GM10847 (cell line): ENCODE data around the gene TXNRD3.

Experiments used
- POLR2A ChIP-seq: IDR thresholded peaks from 2 replicates; pipeline ENCODE4 v1.6.1; 2011; ENCODE audit not compliant: insufficient read length; ENCODE audit errors: extremely low read depth

TXNRD3 gene

DNA sequence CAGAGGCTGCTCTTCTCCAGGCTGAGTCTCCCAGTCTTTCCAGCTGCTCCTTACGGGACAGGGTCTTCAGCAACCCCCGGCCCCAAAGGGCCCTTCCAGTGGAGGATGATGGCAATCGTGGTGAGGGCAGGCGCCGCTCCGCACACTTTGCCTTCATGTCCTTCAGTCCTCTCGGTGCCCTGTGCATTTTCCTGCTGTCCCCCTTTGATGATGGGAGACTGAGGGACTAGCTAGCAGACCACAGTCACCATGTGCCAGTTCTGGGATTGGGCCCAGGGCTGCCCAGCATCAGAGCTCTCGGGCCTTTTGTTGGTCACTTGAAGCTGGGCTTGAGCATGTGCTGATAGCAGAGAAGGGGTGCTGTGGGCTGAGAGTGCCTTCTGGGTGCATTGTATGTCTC is 8.8 kb upstream of the TXNRD3 start:
- no peak for TF ChIP-seq POLR2A

DNA sequence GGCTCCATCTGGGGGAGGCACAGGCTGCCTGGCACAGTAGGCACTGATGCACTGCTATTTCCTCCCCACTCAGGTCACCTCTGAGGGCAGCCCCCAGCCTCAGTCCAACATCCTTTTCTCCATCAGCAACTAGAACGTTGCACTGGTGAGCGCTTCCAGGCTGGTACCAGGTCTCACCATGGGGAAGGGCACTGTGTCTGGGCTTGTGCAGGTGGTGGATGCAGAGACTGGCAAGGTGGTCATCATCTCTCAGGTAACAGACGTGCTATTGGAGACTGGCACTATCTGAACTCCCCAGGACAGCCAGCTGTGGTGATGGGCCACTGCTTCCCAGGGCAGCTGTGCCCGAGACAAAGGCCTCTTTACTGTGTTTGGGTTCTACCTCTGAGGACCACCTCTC is 8.3 kb upstream of the TXNRD3 start:
- no peak for TF ChIP-seq POLR2A

DNA sequence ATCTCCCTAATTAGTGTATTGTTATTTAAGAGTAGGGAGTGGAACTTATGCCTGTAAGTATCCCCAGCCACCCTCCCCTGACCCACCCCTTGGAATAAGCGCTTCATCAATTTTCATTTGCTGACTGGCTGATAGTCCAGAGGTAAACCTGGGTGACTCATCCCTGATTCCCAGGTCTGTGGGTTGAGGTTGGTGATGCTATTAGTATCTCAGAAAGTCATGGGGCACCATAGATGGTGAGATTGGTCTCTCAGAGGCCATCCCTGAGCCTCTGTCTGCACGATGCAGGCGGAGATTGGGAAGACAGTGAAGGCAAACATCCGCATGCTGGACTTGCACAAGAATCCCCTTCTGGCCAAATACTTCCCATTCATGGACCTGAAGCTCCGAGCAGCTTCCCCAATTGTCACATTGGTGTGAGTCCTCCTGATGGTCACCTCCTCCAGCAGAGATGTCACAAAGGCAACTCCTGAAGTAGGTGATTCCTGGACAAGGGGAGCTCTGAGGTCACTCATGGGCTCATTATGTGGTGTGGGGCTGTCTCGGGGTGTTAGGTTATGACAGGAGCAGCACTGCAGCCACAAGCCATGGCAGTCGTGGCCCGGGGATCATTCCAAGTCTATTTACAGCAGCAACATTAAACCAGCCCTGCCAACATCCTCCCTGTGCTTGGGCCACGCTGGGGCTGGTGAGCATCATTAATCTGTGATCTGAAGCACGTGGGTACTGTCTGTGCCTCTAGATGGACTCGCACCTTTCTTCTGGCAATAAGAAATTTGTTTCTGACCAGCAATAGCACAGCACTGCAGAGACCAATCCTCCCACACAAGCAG is 6.8 kb upstream of the TXNRD3 start:
- no peak for TF ChIP-seq POLR2A

DNA sequence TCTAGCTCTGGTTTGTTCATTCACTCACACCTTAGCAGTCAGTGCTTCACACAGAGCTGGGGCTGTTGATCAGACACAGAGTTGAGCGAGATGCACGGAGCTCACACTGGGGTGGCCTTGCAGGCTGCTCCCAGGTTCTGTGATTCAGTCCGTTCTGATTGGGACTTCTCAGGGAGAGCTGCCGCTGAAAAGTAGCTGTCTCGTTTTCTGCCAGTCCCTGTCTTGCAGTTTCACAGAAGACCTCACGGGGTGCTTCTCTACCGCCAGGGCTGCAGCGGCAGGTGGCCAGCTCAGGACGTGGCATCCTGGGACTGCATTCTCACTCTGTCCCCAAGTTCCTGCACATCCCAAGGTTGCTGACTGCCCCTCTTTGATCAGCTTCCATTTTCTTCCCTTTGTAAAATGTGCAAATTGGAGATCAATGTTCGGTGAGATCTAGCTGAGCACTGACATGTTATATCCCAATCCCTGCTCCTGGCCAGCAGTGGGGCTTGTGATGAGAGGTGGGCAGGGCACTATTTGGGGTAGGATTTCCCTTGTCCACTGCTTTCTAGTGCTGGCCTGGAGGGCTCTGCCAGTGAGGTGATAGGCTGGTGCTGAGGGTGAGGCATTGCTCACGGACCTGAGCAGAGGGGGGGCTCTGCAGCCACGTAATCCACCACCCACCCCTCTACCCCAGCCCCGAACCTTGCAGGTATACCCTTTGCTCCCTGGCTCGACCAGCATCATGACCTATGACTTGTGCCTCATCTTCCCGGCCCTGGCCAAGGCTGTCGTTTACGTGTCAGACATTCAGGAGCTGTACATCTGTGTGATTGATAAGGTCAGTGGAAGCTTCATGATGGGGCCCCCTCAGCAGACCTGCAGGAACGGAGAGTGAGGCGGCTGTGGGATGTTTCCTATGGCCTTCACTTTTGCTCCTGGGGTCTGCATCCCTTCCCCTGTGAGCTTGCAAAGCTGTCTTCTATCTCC is 5.3 kb upstream of the TXNRD3 start:
- no peak for TF ChIP-seq POLR2A

DNA sequence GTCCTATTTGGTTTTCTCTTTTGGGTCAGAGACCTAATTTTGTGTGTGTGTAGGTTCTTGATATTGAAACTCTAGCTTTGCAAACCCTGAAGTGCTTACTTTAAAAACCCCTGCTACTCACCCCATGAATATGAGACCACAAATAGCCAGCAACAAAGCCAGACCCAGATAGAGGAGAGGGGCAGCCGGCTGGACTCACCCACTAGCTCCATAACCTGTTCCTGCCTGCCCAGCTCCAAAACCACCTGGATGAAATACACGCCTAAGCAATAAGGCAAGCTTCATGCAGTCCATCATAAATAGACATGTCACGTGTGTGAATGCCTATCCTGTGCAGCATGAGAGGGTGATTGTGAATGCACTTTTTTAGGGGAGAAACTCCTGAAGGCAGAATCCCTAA is 3.7 kb upstream of the TXNRD3 start:
- no peak for TF ChIP-seq POLR2A

DNA sequence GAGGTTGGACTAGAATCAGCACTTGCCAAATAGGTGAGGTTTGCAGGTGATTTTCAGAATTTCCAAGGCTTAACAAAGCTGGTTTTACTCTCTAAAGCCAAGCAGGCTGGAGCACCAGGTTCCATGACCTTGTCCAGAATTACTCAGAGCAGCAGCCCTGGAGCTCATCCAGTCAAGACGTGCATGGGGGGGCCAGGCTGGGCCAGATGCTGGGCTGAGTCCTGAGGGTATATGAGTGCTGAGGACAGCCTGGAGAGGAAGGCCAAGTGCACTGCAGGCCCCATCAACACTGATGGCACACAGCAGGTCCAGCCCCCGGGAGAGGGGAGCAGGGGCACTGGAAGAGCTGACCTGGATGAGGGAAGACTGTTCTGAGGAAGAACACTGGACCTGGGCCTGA is 3.0 kb upstream of the TXNRD3 start:
- no peak for TF ChIP-seq POLR2A

DNA sequence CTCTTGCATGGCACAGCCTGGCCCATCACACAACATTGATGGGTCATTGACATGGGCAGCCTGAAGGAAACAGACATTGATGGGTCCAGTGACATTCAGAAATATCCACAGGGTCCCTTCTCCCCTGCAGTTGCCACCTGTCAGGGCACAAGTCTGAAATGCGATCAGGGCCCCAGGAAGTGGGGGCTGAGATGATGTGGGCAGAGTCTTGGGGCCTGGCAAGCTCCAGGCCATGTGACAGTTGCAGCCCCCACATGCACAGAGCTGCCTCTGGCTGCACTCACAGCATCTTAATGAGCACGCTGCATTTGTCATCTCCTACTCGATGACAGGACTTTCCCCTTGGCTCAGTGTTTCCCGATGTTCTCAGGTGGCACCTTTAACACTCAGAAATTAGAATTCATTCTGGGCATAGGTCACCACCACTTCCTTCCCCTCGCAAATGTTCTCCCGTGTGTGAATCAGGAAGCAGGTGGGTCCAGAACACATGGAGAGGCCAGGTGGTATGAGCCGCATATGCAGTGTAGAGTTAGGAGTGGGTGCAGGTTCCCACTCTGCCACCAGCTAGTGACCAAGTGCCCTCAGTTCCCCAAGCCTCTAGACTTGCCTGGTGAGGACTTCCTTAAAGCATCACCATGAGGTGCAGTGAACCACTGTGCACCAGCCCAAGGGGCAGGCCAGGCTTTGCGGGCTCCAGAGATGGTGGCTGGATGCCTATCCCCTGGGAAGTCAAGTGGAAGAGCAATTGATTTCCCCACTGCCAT is 1.6 kb upstream of the TXNRD3 start:
- TF ChIP-seq POLR2A: no peak

DNA sequence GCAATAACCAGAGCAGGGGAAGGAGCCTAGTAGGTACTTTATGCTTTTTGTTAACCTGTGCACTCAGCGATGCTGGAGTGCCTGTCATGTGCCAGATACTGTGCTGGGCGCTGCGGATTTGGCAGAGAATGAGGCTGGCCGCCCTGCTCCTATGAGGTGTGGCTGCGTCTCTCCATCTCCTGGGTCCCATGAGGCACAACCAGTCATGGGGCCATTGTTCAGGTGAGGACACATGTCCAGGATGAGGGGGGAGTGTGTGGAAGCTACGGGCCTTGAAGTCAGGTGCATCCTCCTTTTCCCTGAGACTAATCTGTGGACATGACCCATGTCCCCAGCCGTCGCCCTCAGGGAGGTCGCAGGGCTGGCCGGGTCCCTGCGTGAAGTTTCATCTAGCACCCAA is 963 bp upstream of the TXNRD3 start:
- no peak for TF ChIP-seq POLR2A

DNA sequence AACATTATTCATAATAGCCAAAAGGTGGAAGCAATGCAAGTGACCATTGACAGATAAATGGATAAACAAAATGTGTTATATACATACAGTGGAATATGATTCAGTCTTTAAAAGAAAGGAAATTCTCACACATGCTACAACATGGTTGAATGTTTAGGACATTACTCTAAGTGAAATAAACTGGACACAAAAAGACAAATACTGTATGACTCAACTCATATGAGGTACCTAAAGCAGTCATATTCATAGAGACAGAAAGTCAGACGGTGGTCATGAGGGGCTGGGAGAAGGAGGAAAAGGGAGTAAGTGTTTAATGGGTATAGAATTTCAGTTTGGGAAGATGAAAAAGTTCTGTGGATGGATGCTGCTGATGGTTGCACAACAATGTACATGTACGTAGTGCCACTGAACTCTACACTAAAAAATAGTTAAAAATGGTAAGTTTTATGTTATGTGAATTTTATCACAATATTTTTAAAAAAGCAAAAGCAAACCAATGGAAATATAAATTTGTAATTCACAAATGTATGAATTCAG is 5.3 kb downstream of the TXNRD3 start:
- TF ChIP-seq POLR2A: no peak

DNA sequence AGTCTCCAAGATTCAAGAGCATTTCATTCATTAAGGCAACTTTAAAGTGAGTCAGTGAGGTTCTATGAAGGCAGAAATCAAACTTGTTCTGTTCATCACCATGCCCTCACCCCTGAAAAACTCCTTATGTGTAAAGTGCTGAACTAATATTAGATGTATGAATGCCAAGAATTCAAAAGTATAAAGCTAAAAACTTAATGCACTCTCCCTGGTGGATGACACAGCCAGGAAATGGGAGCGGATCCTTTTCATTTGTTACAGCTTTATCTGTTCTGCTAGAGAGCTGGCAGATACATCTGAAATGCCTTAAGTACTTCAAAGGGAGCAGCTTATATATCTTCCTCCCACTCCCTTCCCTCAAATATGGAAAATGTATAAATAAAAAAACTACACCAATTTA is 8.2 kb downstream of the TXNRD3 start:
- TF ChIP-seq POLR2A: no peak

DNA sequence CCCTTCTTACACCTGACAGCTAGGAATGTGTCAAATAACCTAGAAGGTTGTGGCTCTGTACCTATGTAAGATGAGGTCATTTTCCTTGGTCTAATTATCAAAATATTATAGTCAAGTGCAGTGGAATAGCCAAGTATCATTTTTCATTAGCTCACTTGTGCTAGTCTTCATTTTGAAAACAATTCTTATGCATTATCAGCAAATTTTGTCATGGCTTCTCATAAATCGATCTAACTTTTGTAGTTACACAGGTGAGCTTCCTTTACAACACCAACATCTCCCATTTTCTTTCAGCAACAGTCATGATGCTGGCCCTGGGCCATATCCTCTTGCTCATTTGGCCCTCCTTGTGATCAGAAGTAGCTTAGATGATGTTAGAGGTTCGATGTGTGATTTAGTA is 10.3 kb downstream of the TXNRD3 start:
- TF ChIP-seq POLR2A: no peak

DNA sequence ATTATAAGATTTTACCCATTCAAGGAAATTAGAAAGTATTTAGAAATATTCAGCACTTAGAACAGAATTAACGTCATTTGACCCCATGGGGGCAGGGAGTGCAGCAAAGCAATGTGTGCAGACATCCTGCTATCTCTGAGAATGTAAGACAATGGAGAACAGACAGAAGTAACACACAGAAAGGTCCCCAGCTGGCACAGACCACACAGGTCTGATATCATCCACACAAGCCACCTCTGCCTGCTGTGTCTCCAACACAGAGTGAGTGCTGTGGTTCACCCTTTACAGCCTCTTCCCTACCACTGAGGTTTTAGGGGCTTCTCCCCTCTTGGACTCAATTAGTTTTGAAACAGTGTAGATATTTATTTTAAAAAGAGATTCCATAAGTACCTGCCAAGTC is 16.1 kb downstream of the TXNRD3 start:
- TF ChIP-seq POLR2A: no peak

DNA sequence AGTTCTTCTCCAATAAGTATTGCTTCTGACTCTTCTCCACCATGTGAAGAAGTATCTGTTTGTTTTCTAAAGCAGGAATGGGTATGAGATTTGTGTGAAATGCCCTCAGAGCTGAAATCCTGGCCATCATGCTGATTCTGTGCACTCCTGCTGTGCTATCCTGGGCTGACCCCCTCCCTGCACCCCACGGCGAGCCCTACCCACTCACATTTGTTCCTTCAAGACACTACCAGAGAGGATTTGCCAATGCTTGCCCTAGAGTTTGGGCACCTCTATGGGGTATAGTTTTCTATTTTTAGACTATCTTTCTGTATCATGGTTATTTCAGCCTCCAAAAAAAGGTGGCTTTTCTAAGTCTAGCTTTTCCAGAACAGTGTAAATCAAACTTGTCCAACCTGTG is 18.5 kb downstream of the TXNRD3 start:
- TF ChIP-seq POLR2A: no peak

DNA sequence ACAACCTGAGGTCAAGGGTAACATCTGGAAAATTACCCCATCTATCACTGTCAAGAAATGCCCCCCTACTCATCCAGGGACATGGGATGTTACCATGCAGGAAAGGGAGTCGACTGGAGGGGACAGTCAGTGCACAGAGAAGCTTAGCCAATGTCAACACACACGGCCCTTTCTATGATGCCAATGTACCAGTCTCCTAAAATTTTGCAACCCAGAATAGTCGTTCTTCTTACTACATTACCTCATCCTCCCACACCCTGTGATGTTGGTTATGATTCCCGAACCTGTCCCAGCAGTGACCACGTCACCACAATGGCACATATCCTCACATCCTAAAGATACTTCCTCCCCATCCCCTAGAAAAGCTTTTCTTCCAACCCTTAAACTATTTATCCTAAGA is 20.1 kb downstream of the TXNRD3 start:
- TF ChIP-seq POLR2A: no peak

DNA sequence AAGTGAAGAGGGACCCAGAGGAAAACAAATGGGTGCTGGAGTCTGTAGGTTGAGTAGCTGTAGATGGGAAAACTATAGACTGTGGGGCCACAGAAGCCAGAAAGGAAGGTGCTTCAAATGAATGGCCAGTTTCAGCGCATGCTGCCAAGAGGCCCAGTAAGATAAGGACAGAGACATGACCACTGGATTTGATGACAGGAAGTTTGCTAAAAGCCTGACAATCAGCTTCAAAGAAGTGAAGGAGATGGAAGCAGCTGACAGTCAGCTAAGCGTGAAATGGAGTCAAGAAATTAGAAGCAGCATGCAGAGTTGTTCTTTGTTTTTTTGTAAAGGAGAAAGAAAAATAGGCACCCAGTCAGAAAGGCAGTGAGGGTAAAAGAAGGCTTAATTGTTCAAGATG is 24.9 kb downstream of the TXNRD3 start:
- no peak for TF ChIP-seq POLR2A
